CMK (cell line): ENCODE data around the gene YTHDF1.

Experiments
- DNase-seq: peaks from one replicate; pipeline ENCODE4 v3.0.0-alpha.2; 2010; ENCODE audit warnings: low read depth

Gene YTHDF1

GRCh38 chr20:63183422-63184146 is 32.3 kb downstream of the YTHDF1 start:
- no peak for DNase-seq

GRCh38 chr20:63182946-63183415 is 33.0 kb downstream of the YTHDF1 start:
- no peak for DNase-seq

- no peak for DNase-seq
These were observed 33.5 kb downstream of the YTHDF1 start for GRCh38 chr20:63182425-63182824.

- DNase-seq = no peak
These were observed 34.7 kb downstream of the YTHDF1 start for GRCh38 chr20:63181226-63181625.

- no peak for DNase-seq
These were observed 35.3 kb downstream of the YTHDF1 start for GRCh38 chr20:63180569-63181185.

- no peak for DNase-seq
These were observed 36.0 kb downstream of the YTHDF1 start for GRCh38 chr20:63179687-63180568.

- DNase-seq = no peak
These were observed 36.8 kb downstream of the YTHDF1 start for GRCh38 chr20:63178889-63179686.

GRCh38 chr20:63178446-63178820 is 37.5 kb downstream of the YTHDF1 start:
- DNase-seq = no peak

GRCh38 chr20:63177785-63178445 is 38.0 kb downstream of the YTHDF1 start:
- DNase-seq = no peak

GRCh38 chr20:63177134-63177784 is 38.7 kb downstream of the YTHDF1 start:
- no peak for DNase-seq

GRCh38 chr20:63176427-63177133 is 39.4 kb downstream of the YTHDF1 start:
- DNase-seq = no peak

GRCh38 chr20:63176034-63176426 is 39.9 kb downstream of the YTHDF1 start:
- DNase-seq = no peak

- no peak for DNase-seq
These were observed 40.7 kb downstream of the YTHDF1 start for GRCh38 chr20:63175038-63175895.

- DNase-seq = no peak
These were observed 41.5 kb downstream of the YTHDF1 start for GRCh38 chr20:63174309-63175037.

GRCh38 chr20:63173552-63174191 is 42.3 kb downstream of the YTHDF1 start:
- DNase-seq = no peak

GRCh38 chr20:63172726-63173125 is 43.2 kb downstream of the YTHDF1 start:
- DNase-seq = no peak

GRCh38 chr20:63171991-63172390 is 43.9 kb downstream of the YTHDF1 start:
- no peak for DNase-seq

GRCh38 chr20:63169681-63170080 is 46.2 kb downstream of the YTHDF1 start:
- no peak for DNase-seq
